Psoas muscle (tissue), 8 donors: ENCODE data around the gene HCAR3. TPM values are rescaled to one million over a fixed set of nuclear protein-coding genes. Genes with fewer than 3 reads are reported as not detected.
A peak's percentile ranks its signal among the peaks of the same experiment; 100 is the strongest.
"Not testable (repeated sequence)": the region's sequence is repeated elsewhere in the genome, so short reads cannot be mapped to it uniquely, and the experiment has no call there.

Experiments
- ATAC-seq, 4 donors: fragments of 200-7000 bp; cut with Tn5 transposase; one replicate each; pipeline ENCODE4 v1.9.1; 2020; ENCODE audit warnings: moderate library complexity in 3 of 4, mild to moderate bottlenecking in 2 of 4
- DNase-seq, 2 donors: peaks; one replicate each; pipeline ENCODE4 v3.0.0-alpha.2; 2020
- H3K27ac ChIP-seq: fragments of 200-600 bp; one replicate; pipeline ENCODE4 v1.8.0; 2022
- H3K27me3 ChIP-seq, 3 donors: fragments of 200-600 bp in 1 of 3; one replicate each; pipeline versions ENCODE4 v1.6.1 to v1.8.0; 2013 to 2022; ENCODE audit warnings: low read length in 2 of 3, mild to moderate bottlenecking in 2 of 3, moderate library complexity in 1 of 3; ENCODE audit not compliant: insufficient read depth in 3 of 3
- H3K36me3 ChIP-seq, 2 donors: fragments of 200-600 bp in 1 of 2; one replicate each; pipeline versions ENCODE4 v1.6.1 to v1.8.0; 2013 to 2022; ENCODE audit warnings: low read depth in 1 of 2, mild to moderate bottlenecking in 1 of 2, moderate library complexity in 1 of 2; ENCODE audit not compliant: insufficient read depth in 1 of 2
- H3K4me1 ChIP-seq: fragments of 200-600 bp; one replicate; pipeline ENCODE4 v1.8.0; 2022
- H3K4me3 ChIP-seq: fragments of 200-600 bp; one replicate; pipeline ENCODE4 v1.8.0; 2022; ENCODE audit warnings: mild to moderate bottlenecking
- H3K9me3 ChIP-seq: fragments of 200-600 bp; one replicate; pipeline ENCODE4 v1.8.0; 2022
- WGBS, 3 donors: extraction: QIAGEN DNeasy Blood & Tissue Kit; methylation state at CpG; one replicate each; pipeline versions ENCODE4 v1.1.6 to v1.1.7; 2013; 5-methylcytosine and 5-hydroxymethylcytosine counted together
- intact Hi-C, 2 donors: fragments of 100-400 bp; cut with DNase I; formaldehyde crosslinking; loops; one replicate each; pipeline versions ENCODE4 v1.11.0 to v1.14.2; 2022
- long read RNA-seq, 2 donors: library from polyadenylated mRNA; unstranded; transcript quantifications; one replicate each; pipeline ENCODE4 v2.0.0, GENCODE V29; 2021
- polyA plus RNA-seq, 3 donors: library from polyadenylated mRNA; stranded (reverse); fragments of 200-250 nt; gene quantifications; one replicate each; pipeline ENCODE4 v1.2.3, GENCODE V29; 2013
- total RNA-seq, 4 donors: library from RNA; stranded (reverse); fragmentation: NEBNext Ultra II Directional in 2 of 4; extraction: Animal tissue kit (Norgen Biotek cat#: 25700) in 2 of 4; gene quantifications; one replicate each; pipeline versions ENCODE4 v1.2.1 to v1.2.4, GENCODE V29; 2021 to 2023
- TF ChIP-seq, protein P1 (sequence below): fragments of 200-600 bp; IDR thresholded peaks from one replicate; pipeline ENCODE4 v1.8.0; 2022; ENCODE audit warnings: antibody characterized with exemption
- donor health status: healthy with polysubstance abuse.
- donor health status: DM: no; HTN: no; CAD: no; lungs with moderate emphysema.
- donor health status: Bipolar disorder and iron deficiency.
- donor health status: healthy.
- donor health status: DM: yes; HTN: yes; CAD: no.
- donor health status: DM: no; HTN: no; CAD: no.
- donor health status: DM: no; HTN: no; CAD: no.
- donor health status: DM: yes; HTN: yes; CAD: no.

Gene HCAR3
- under 1 TPM in 2 of 4 donors, not detected in 2; 0.13 to 0.44 TPM for total RNA-seq
- under 1 TPM in 1 of 3 donors, not detected in 2; 0.07 TPM for polyA plus RNA-seq
- long read RNA-seq, donor 1, result 0 reads
- long read RNA-seq, donor 2, result 0 reads

DNA sequence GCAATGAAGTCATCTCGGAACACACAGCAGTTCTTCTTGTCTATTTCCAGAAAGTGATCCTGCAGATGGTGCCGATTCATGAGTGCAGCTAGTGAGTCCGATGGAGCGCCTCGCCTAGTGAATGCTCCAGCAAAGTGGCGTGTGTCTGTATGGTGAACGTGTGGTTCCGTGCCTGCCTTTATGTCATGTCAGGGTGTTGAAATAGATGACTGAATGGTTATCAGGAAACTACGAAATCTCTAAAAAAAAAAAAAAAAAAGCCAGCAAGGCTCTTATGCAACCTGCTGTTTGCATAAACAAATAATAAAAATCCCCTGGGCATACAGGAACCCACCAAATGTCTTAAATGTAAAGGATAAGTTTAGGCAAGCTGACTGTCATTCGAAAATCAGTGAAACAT lies at the start of gene HCAR3:
Gene HCAR3 (minus strand): TSS at position 154 of the 400 bp plus-strand sequence. CDS start 74 bp downstream, at position 80.
- H3K27ac ChIP-seq, ATAC-seq, DNase-seq, H3K4me1 ChIP-seq, H3K9me3 ChIP-seq, H3K4me3 ChIP-seq, H3K27me3 ChIP-seq, H3K36me3 ChIP-seq, intact Hi-C loops: not testable (repeated sequence)
- 81 to 85% (median 82%) methylated on average over 10 of the region's 10 CpGs for WGBS, 3 donors

DNA sequence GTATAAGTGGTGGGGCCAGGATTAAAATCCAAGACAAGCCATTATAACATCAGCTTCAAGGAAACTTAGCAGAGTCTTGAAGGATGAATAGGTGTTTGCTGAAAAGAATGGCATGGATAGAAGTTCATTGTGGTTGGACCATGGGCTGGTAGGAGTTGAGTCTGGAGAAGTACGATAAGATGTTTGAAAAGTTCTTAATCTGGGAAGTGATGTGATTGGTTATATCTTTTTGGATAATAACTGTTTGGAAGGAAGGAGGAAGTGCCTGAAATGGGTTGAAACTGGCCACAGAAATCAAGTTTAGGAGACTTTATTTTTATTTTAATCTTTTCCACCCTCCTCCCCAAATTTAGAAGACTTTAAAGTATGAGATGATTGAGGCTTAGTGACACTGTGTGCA lies 41.0 kb upstream of the HCAR3 start:
- H3K36me3 ChIP-seq, result peaks cover 6 to 89% of the 10 kb centered on the region in 2 donors
- no peak overlapping the region for H3K4me3 ChIP-seq
- WGBS, 3 donors, result 85 to 100% (median 97%) methylated on average over 1 of the region's 1 CpG
- TF ChIP-seq, protein P1, sequence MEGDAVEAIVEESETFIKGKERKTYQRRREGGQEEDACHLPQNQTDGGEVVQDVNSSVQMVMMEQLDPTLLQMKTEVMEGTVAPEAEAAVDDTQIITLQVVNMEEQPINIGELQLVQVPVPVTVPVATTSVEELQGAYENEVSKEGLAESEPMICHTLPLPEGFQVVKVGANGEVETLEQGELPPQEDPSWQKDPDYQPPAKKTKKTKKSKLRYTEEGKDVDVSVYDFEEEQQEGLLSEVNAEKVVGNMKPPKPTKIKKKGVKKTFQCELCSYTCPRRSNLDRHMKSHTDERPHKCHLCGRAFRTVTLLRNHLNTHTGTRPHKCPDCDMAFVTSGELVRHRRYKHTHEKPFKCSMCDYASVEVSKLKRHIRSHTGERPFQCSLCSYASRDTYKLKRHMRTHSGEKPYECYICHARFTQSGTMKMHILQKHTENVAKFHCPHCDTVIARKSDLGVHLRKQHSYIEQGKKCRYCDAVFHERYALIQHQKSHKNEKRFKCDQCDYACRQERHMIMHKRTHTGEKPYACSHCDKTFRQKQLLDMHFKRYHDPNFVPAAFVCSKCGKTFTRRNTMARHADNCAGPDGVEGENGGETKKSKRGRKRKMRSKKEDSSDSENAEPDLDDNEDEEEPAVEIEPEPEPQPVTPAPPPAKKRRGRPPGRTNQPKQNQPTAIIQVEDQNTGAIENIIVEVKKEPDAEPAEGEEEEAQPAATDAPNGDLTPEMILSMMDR, result no peak
- intact Hi-C loops, result loop anchor here in 1 of 2 donors (10.0 kb wide), 1 partner anchor 233 kb away; the partner anchor contains the start of genes KNTC1 and RSRC2
- ATAC-seq (no peak), DNase-seq (no peak)
- no peaks in the 10 kb centered on the region for H3K27me3 ChIP-seq
- H3K9me3 ChIP-seq, result no peaks in the 10 kb centered on the region
- H3K4me1 ChIP-seq, result peaks cover 14% of the 10 kb centered on the region
- H3K27ac ChIP-seq, result no peak overlapping the region

DNA sequence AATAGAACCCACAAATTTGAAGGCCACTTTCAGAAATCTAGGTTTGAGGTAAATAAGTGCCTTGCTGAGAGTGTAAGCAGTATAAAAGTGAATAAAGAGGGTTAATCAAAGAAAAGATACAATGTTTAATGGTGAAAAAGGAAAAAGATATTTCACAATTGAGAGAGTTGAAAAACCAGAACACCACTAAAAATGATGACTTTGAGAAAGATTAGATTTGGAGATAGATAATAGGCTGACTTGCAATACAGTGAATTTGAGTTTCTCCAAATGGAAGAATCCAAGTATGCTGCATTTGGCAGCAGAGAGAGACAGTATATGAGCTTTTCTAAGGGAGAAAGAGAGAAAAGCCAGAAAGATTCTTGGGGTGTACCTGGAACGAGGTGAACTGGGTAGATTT lies 38.2 kb upstream of the HCAR3 start:
- Histone ChIP-seq H3K27ac (no peak overlapping the region), H3K36me3 (peaks cover 4 to 63% of the 10 kb centered on the region in 2 donors), H3K4me3 (no peak overlapping the region), H3K27me3 (no peaks in the 10 kb centered on the region), H3K4me1 (peaks cover 14% of the 10 kb centered on the region), H3K9me3 (no peaks in the 10 kb centered on the region)
- WGBS, 3 donors, result 50 to 96% (median 95%) methylated on average over 1 of the region's 1 CpG
- intact Hi-C loops, result loop anchor here in 1 of 2 donors (10.0 kb wide), 1 partner anchor 230 kb away; the partner anchor contains the start of genes KNTC1 and RSRC2
- ATAC-seq (no peak), DNase-seq (no peak)
- TF ChIP-seq, protein P1, result no peak

DNA sequence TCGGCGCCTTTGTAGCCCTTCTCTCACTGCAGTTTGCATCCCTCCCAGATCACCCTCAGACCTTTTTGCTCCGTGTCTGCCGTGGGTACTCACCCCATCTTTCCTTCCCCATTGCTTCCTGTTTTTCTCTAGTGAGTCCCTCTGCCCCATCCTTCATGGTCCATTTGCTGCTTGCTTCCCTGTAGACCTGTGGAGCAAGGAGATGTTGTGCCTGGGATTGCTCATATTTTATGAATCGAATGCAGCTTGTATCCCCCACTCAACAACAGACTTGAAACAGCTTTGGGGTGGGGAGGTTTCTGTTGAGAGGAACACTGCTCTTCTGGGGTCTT lies 36.7 kb upstream of the HCAR3 start:
- Histone ChIP-seq H3K27ac (peak overlapping the region; percentile 90), H3K4me3 (peak overlapping the region; percentile 98), H3K36me3 (peaks cover under 1 to 48% of the 10 kb centered on the region in 2 donors), H3K27me3 (no peaks in the 10 kb centered on the region), H3K9me3 (no peaks in the 10 kb centered on the region), H3K4me1 (peaks cover 14% of the 10 kb centered on the region)
- no peak for DNase-seq
- WGBS, 3 donors, result 5 to 7% (median 5%) methylated on average over 5 of the region's 5 CpGs
- ATAC-seq, result no peak
- intact Hi-C loops, result loop anchor here (2.0 to 10.0 kb wide), 3 partner anchors 114 to 228 kb away; partner anchors contain the start of genes KNTC1 (in 2 of the 2) and RSRC2 (in 2 of the 2)
- TF ChIP-seq, protein P1, result no peak

DNA sequence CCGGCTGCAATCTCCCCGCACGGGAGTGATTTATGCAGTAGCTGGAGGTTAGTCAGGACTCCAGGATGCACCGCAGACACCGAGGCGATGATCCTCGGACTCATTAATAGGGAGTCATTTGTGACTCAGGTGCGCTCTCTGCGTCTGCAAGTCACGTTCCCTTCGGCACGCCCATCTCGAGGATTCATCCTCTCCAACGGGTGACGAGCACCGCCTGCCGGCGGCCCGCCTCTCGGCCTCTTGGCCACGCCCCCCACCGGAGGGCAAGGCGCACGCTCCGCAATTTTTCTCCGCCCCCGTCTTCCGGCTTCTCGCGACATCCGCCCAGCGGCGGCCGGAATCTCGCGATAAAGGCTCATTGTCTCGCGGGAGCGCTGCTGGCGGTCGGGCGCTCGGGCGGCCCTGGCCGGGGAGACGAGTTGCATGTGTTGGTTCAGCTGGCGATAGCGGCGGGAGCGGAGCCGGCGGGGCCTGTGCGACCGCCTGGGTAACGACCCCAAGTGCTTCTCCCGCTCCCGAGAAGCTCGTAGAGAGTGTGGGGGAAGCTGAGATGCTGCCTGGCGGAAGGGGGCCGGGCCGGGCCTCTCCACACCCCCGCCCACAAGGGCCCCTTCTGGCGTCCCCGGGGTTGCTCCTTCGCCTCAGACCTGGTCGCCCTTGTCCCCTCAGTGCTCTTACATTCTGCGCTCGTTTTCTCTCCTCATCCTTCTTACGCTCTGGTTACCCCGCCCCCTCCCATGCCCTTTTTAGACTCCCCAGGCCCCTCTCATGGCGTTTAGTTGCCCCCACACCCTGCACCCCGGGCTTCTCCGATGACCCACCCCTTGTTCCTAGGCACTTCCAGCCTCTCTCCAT lies 36.1 kb upstream of the HCAR3 start, which contains the start of gene DENR:
Gene DENR (plus strand): TSS at position 361 of the 855 bp plus-strand sequence. CDS start 878 bp downstream, outside the sequence.
- TF ChIP-seq, protein P1, result peak; percentile 59
- H3K27ac ChIP-seq, result peak within 1 kb of the TSS; percentile 90
- peaks cover 14% of the 10 kb centered on the region for H3K4me1 ChIP-seq
- no peaks in the 10 kb centered on the region for H3K27me3 ChIP-seq
- H3K4me3 ChIP-seq, result peak within 1 kb of the TSS; percentile 98
- peaks cover 0 to 42% of the 10 kb centered on the region in 2 donors for H3K36me3 ChIP-seq
- no peaks in the 10 kb centered on the region for H3K9me3 ChIP-seq
- ATAC-seq (peak; percentile 99 to 100 (median 100)), DNase-seq (peak; percentile 98 to 99)
- WGBS, 3 donors, result 0% methylated on average over 64 to 73 of the region's 73 CpGs
- intact Hi-C loops, result loop anchor here (2.0 to 10.0 kb wide), 3 partner anchors 114 to 228 kb away; partner anchors contain the start of genes KNTC1 (in 2 of the 2) and RSRC2 (in 2 of the 2)

DNA sequence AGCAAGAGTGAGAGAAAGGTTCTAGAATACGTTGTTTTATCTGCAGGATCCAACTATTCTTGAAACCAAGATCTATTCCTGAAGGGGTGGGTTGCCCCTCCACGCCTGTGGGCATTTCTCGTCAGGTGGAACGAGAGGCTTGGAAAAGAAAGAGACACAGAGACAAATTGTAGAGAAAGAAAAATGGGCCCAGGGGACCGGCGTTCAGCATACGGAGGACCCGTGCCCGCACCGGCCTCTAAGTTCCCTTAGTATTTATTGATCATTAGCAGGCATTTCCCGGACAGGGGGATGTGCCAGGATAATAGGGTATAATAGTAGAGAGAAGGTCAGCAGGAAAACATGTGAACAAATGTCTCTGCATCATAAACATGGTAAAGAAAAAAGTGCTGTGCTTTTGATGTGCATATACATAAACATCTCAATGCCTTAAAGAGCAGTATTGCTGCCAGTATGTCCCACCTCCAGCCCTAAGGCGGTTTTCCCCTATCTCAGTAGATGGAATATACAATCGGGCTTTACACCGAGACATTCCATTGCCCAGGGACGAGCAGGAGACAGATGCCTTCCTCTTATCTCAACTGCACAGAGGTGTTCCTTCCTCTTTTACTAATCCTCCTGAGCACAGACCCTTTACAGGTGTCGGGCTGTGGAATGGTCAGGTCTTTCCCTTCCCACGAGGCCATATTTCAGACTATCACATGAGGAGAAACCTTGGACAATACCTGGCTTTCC lies 34.3 kb upstream of the HCAR3 start:
- Histone ChIP-seq H3K4me1 (peaks cover 14% of the 10 kb centered on the region), H3K36me3 (peaks cover 0 to 25% of the 10 kb centered on the region in 2 donors)
- H3K27me3 ChIP-seq, DNase-seq, H3K27ac ChIP-seq, H3K4me3 ChIP-seq, ATAC-seq, H3K9me3 ChIP-seq: not testable (repeated sequence)
- intact Hi-C loops, result loop anchor here in 1 of 2 donors (10.0 kb wide), 1 partner anchor 226 kb away; the partner anchor contains the start of genes KNTC1 and RSRC2
- WGBS, 3 donors, result 69 to 75% (median 71%) methylated on average over 17 of the region's 17 CpGs
